BJ (cell line): ENCODE data around the gene ALKBH7. TPM values are rescaled to one million over a fixed set of nuclear protein-coding genes. Genes with fewer than 3 reads are reported as not detected.

ENCODE experiments used
- CTCF ChIA-PET: fragments of 350-600 bp; formaldehyde crosslinking; extraction: SDS; loops from one replicate; lab custom pipeline; 2021; ENCODE audit warnings: antibody characterized with exemption, inconsistent platforms; lab: Yijun Ruan, JAX
- POLR2A ChIA-PET: fragments of 300-600 bp; sonication (Branson Sonifier 250); formaldehyde crosslinking; extraction: SDS; loops from one replicate; lab custom pipeline; 2021; ENCODE audit warnings: antibody characterized with exemption; lab: Charles Lee
- DNase-seq: peaks from one replicate; pipeline ENCODE4 v3.0.0-alpha.2; 2011; ENCODE audit warnings: low read depth
- H3K27me3 ChIP-seq: 2 replicates; pipeline ENCODE4 v1.6.0; 2011; ENCODE audit warnings: low read length; ENCODE audit not compliant: control insufficient read depth, insufficient read depth
- H3K36me3 ChIP-seq: 2 replicates; pipeline ENCODE4 v1.5.1; 2011; ENCODE audit warnings: low read length; ENCODE audit not compliant: control insufficient read depth, insufficient read depth
- H3K4me3 ChIP-seq: 2 replicates; pipeline ENCODE4 v1.5.1; 2011; ENCODE audit warnings: low read depth, mild to moderate bottlenecking, control low read depth, low read length
- CTCF ChIP-seq: IDR thresholded peaks from 2 replicates; pipeline ENCODE4 v1.5.1; 2011; ENCODE audit warnings: low read depth, mild to moderate bottlenecking, control low read depth, inconsistent platforms, low read length, moderate library complexity; ENCODE audit not compliant: insufficient read depth
- polyA plus RNA-seq: library from polyadenylated mRNA; depleted of rRNA; stranded (reverse); fragments of >200 nt; gene quantifications from 2 replicates; pipeline ENCODE4 v1.2.3, GENCODE V29; 2011

ALKBH7 gene
- polyA plus RNA-seq, 1 experiment: 40.9 TPM

GRCh38 chr19:6376512-6377190 lies 4.1 kb downstream of the ALKBH7 start:
- H3K36me3 ChIP-seq: peaks cover 21% of the 10 kb centered on the region
- CTCF ChIA-PET: no interaction called here
- DNase-seq: no peak
- no peak overlapping the region for H3K4me3 ChIP-seq
- POLR2A ChIA-PET: no interaction called here
- H3K27me3 ChIP-seq: no peaks in the 10 kb centered on the region
- no peak for TF ChIP-seq CTCF

DNA sequence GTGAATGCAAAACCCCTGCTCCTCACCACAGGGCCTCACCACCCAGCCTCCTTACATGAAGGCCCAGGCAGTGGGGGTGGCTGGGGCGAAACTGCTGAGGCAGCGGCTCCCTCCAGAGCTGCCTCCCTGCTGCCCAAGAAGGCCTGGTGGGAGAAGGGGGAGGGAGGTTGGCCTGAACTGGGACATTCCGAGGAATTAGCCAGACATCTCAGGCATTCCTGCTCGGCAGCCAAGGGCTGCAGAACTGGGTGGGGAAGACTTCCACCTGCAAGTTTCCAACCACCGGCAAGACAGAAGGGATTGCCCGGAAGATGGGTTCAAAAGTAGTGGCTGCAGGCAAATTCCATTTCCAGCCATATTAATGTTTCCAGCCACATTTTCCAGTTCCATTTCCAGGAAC lies 5.4 kb downstream of the ALKBH7 start:
- CTCF ChIA-PET: interaction anchor here (0.6 kb wide), 1 partner anchor 14 kb away, joined by 6 read pairs; no protein-coding TSS in a partner anchor
- Histone ChIP-seq H3K4me3 (no peak overlapping the region), H3K27me3 (no peaks in the 10 kb centered on the region), H3K36me3 (peaks cover 25% of the 10 kb centered on the region)
- POLR2A ChIA-PET: no interaction called here
- TF ChIP-seq CTCF: no peak
- DNase-seq: peak; percentile 37

GRCh38 chr19:6378486-6378885 lies 5.9 kb downstream of the ALKBH7 start:
- no peak overlapping the region for H3K4me3 ChIP-seq
- no peak for TF ChIP-seq CTCF
- no peak for DNase-seq
- CTCF ChIA-PET: no interaction called here
- no peaks in the 10 kb centered on the region for H3K27me3 ChIP-seq
- POLR2A ChIA-PET: no interaction called here
- peaks cover 29% of the 10 kb centered on the region for H3K36me3 ChIP-seq

GRCh38 chr19:6379744-6380143 lies 7.2 kb downstream of the ALKBH7 start:
- ChIA-PET POLR2A (no interaction called here), CTCF (no interaction called here)
- TF ChIP-seq CTCF: no peak
- H3K27me3 ChIP-seq: no peaks in the 10 kb centered on the region
- H3K36me3 ChIP-seq: peaks cover 31% of the 10 kb centered on the region
- H3K4me3 ChIP-seq: no peak overlapping the region
- no peak for DNase-seq

DNA sequence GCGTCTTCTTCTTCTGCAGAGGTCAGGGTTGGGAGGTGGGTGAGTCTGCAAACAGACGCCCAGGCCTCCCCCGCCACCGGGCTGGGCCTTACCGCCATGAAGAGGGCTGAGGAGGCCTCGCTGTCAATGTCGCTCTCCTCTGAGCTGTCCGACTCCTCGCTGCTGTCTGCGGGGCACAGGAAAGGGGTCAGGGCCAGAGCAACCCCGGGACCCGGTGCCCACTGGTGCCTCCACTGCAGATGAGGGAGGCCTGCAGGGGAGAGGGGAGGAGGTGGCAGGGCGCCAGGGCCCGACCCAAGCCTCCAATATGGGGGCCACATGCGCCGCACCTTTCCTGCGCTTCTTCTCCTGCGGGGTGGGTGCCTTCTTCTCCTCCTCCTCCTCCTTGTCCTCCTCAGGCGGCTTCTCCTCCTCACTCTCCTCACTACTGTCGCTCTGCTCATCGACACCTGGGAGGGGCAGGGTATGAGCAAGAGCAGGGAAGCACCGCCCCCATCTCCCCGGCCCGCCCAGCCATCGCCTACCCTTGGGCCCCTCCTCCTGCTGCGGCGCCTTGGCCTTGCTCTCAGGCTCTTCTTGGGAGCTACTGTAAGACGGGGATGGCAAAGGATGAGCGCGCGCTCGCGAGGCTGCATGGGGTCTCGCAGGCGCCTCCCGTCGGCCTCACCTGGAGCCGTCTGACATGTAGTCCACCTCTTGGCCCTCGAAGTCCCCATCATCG lies 8.6 kb downstream of the ALKBH7 start:
- ChIA-PET POLR2A (no interaction called here), CTCF (no interaction called here)
- H3K4me3 ChIP-seq: no peak overlapping the region
- TF ChIP-seq CTCF: no peak
- H3K27me3 ChIP-seq: no peaks in the 10 kb centered on the region
- H3K36me3 ChIP-seq: peaks cover 35% of the 10 kb centered on the region
- no peak for DNase-seq
